Measurements from ENCODE around the gene PTCHD4.

- no peak for TF ChIP-seq YY1 (IDR thresholded peaks at IDR 0.05; ENCODE audit: insufficient read depth, insufficient read length)
- TF ChIP-seq ZNF274 (IDR thresholded peaks at IDR 0.05; ENCODE audit: low read depth, low read length): no peak
- no peak for TF ChIP-seq SUZ12 (IDR thresholded peaks at IDR 0.05; ENCODE audit: extremely low read depth, insufficient read depth, insufficient read length)
Observed at GRCh38 chr6:48073976-48074767, 36.8 kb downstream of the PTCHD4 start.

Data from NT2/D1 (cell line).